ENCODE results near the gene GATAD2B. TPM values are rescaled to one million over a fixed set of nuclear protein-coding genes. Genes with fewer than 3 reads are reported as not detected.
A peak's percentile ranks its signal among the peaks of the same experiment; 100 is the strongest.

The GATAD2B gene
- polyA plus RNA-seq, 1 experiment: 3.6 TPM

- ChIA-PET CTCF (interaction anchor here (0.7 to 3.8 kb wide), 13 partner anchors 8 to 295 kb away, joined by 3 to 26 read pairs (median 4); partner anchors contain the start of genes DENND4B, GATAD2B, JTB and RAB13), POLR2A (interaction anchor here (0.5 to 1.9 kb wide), 4 partner anchors 10 to 57 kb away, joined by 4 to 17 read pairs (median 6); partner anchors contain the start of genes JTB, RAB13 and RPS27)
- peak; percentile 88 for DNase-seq (ENCODE audit: low read depth)
- Histone ChIP-seq H3K36me3 (ENCODE audit: control insufficient read depth, insufficient read depth, low read length) (no peaks in the 10 kb centered on the region), H3K27me3 (ENCODE audit: control insufficient read depth, insufficient read depth, low read length) (no peaks in the 10 kb centered on the region), H3K4me3 (ENCODE audit: low read depth, low read length) (peak within 1 kb of the TSS; percentile 53)
- peak; percentile 58 for TF ChIP-seq CTCF (IDR thresholded peaks at IDR 0.05; ENCODE audit: insufficient read depth, low read depth, low read length)
These were observed 44.6 kb upstream of the GATAD2B start, which contains the start of gene CREB3L4 for GRCh38 chr1:153967107-153967999. Gene CREB3L4 (plus strand): TSS chr1:153967902. CDS start chr1:153968526, 624 bp downstream.

DNA sequence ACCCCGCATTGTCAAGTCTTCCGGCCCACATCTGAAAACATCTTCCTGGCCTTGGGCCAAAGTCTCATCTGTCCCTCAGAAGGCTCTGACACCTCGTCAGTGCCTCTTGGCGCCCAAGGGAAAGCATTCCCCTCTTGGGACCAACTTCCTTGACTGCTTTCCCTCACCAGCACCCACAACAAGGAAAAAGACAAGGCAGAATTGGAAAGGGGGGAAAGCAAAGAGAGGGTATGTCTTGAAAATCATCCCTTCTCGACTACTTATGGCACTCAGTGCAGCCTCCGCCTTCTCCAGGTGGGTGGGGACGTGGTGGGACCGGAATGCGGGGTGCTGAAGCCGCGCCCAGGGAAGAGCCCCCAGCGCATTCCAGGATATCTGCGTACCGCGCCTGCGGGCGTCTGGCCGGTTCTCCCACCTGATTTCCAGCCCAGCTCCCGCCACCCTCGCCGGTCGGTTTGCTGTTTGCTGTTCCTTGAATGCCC is 41.1 kb upstream of the GATAD2B start:
- DNase-seq (ENCODE audit: low read depth): no peak
- Histone ChIP-seq H3K36me3 (ENCODE audit: control insufficient read depth, insufficient read depth, low read length) (peaks cover 14% of the 10 kb centered on the region), H3K27me3 (ENCODE audit: control insufficient read depth, insufficient read depth, low read length) (no peaks in the 10 kb centered on the region), H3K4me3 (ENCODE audit: low read depth, low read length) (peak overlapping the region; percentile 87)
- CTCF ChIA-PET: interaction anchor here (0.6 to 4.8 kb wide), 5 partner anchors 10 to 24 kb away, joined by 3 to 32 read pairs (median 5); partner anchors contain the start of genes JTB and RAB13
- TF ChIP-seq CTCF (IDR thresholded peaks at IDR 0.05; ENCODE audit: insufficient read depth, low read depth, low read length): no peak
- POLR2A ChIA-PET: interaction anchor here (1.4 kb wide), 1 partner anchor 14 kb away, joined by 6 read pairs; the partner anchor contains the start of gene JTB

GRCh38 chr1:153963030-153963849 is 40.5 kb upstream of the GATAD2B start, which contains the start of gene SLC39A1:
Gene SLC39A1 (minus strand): TSS chr1:153963537. CDS start chr1:153962715, 822 bp downstream.
- ChIA-PET POLR2A (interaction anchor here (0.8 to 1.4 kb wide), 3 partner anchors 14 to 40 kb away, joined by 5 to 6 read pairs (median 6); partner anchors contain the start of genes GATAD2B, JTB and RPS27), CTCF (interaction anchor here (0.9 to 4.8 kb wide), 7 partner anchors 10 to 134 kb away, joined by 3 to 32 read pairs (median 5); partner anchors contain the start of genes DENND4B, JTB and RAB13)
- no peak for TF ChIP-seq CTCF (IDR thresholded peaks at IDR 0.05; ENCODE audit: insufficient read depth, low read depth, low read length)
- Histone ChIP-seq H3K27me3 (ENCODE audit: control insufficient read depth, insufficient read depth, low read length) (no peaks in the 10 kb centered on the region), H3K36me3 (ENCODE audit: control insufficient read depth, insufficient read depth, low read length) (peaks cover 14% of the 10 kb centered on the region), H3K4me3 (ENCODE audit: low read depth, low read length) (peak within 1 kb of the TSS; percentile 87)
- DNase-seq (ENCODE audit: low read depth): peak; percentile 87

DNA sequence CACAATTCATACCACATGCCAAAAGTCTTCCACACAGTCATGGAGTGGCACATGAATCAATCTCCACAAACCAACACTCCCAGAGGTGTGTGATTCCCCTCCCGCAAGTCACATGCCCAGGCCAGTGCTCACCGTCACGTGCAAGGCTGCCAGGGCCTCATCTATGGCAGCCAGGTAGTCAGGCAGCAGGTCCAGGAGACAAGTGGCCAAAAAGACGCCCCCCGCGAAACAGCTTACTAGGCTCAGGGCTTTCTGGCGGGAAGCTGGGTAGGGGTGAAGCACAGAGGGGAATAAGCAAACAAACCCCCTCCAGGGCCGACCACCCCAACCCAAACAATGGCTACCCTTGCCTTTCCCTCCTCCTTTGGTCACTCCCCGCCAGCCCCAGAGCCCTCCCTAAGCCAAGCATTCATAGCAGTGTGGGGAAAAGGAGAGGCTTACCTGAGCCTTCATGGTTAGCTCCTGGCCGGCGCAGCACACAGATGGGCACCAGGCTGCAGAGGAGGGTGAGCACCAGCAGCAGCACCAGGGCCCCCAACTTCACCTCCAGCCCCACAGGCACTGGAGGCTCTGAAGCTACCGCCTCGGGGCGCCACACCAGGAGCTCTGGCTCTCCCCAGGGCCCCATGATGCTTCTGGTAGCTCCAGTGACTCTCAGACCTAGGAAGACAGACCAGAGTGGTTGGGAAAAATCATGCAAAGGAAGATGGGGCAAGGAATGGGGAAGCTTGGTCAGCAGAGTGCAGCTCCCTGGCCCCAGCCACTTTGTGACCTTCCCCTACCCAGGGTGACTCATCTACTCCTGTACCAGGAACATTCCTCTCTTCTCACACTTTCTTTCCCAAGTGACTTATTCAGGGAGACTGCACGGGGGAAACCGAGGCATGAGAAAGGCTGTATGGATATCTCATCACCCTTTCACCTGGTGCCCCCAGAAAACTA is 39.6 kb upstream of the GATAD2B start:
- ChIA-PET CTCF (interaction anchor here (1.3 to 4.8 kb wide), 6 partner anchors 9 to 133 kb away, joined by 3 to 32 read pairs (median 8); partner anchors contain the start of genes DENND4B, JTB and RAB13), POLR2A (interaction anchor here (0.8 to 1.4 kb wide), 3 partner anchors 15 to 40 kb away, joined by 5 to 6 read pairs (median 6); partner anchors contain the start of genes GATAD2B, JTB and RPS27)
- 0 out of 2 replicates have a peak, but pooled peaks have one; percentile 2 for TF ChIP-seq CTCF (IDR thresholded peaks at IDR 0.05; ENCODE audit: insufficient read depth, low read depth, low read length)
- Histone ChIP-seq H3K4me3 (ENCODE audit: low read depth, low read length) (peak overlapping the region; percentile 87), H3K27me3 (ENCODE audit: control insufficient read depth, insufficient read depth, low read length) (no peaks in the 10 kb centered on the region), H3K36me3 (ENCODE audit: control insufficient read depth, insufficient read depth, low read length) (peaks cover 14% of the 10 kb centered on the region)
- no peak for DNase-seq (ENCODE audit: low read depth)

Data from BJ (cell line).